Central memory CD8-positive, alpha-beta T cell (primary cell): ENCODE results near the gene ZFP14.
"Not testable (repeated sequence)": the region's sequence is repeated elsewhere in the genome, so short reads cannot be mapped to it uniquely, and the experiment has no call there.

Source experiments
- ATAC-seq: fragments of 150-1000 bp; cut with Tn5 transposase; replicated peaks from 2 replicates; pipeline ENCODE4 v1.10.0; 2022; ENCODE audit warnings: mild to moderate bottlenecking, moderate FRiP score, moderate number of reproducible peaks; ENCODE audit not compliant: poor library complexity, severe bottlenecking; ENCODE audit errors: extremely low read depth
- DNase-seq, 2 donors: peaks; one replicate each; pipeline ENCODE4 v3.0.0; 2021; ENCODE audit warnings: low spot score in 2 of 2
- H3K27ac Mint-ChIP-seq: one replicate; pipeline ENCODE4 v1.8.0; 2022; ENCODE audit warnings: low read depth, mild to moderate bottlenecking, moderate library complexity, mixed read lengths
- H3K27me3 Mint-ChIP-seq: one replicate; pipeline ENCODE4 v1.8.0; 2022; ENCODE audit warnings: mixed read lengths
- H3K36me3 Mint-ChIP-seq: one replicate; pipeline ENCODE4 v1.8.0; 2022; ENCODE audit warnings: mild to moderate bottlenecking, moderate library complexity, mixed read lengths; ENCODE audit not compliant: insufficient read depth
- H3K4me1 Mint-ChIP-seq: one replicate; pipeline ENCODE4 v1.8.0; 2022; ENCODE audit warnings: mixed read lengths
- H3K4me3 Mint-ChIP-seq: one replicate; pipeline ENCODE4 v1.8.0; 2022; ENCODE audit warnings: mild to moderate bottlenecking, moderate library complexity, mixed read lengths
- H3K9me3 Mint-ChIP-seq: one replicate; pipeline ENCODE4 v1.8.0; 2022; ENCODE audit warnings: mixed read lengths

ZFP14 gene

GRCh38 chr19:36314053-36314452 is 64.9 kb downstream of the ZFP14 start:
- ATAC-seq, H3K36me3 Mint-ChIP-seq, DNase-seq, H3K4me3 Mint-ChIP-seq, H3K4me1 Mint-ChIP-seq, H3K27me3 Mint-ChIP-seq, H3K27ac Mint-ChIP-seq, H3K9me3 Mint-ChIP-seq: not testable (repeated sequence)

DNA sequence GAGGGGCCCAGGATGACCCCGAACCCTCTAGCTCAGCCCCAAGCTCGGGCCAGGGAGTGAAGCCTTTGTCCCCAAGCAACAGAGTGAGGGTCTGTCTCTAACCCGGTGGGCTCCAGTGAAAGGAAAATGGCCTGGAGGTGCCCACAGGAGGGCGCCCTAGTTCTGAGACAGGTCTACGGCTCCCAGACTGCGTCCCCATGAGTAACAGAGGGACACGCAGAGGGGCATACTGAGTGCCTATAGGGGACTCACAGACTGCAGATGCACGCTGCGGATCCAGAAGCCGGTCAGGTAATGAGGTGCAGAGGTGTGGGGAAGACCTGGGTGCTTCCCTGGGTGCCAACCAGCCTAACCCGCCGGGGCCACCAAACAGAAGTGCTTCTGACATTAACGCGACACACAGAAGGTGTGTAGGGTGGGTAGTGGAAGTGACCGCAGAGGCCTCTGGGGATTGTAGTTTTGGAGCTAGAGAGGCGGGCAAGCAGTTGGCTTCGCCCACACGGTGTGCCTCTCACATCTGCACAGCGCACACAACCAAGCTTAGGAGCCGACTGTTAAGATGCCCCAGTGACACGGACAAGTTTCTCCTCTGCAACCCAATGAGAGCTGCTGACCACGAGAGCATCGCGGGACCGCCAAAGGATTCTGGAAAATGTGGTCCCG is 67.8 kb downstream of the ZFP14 start:
- H3K36me3 Mint-ChIP-seq, H3K4me3 Mint-ChIP-seq, H3K27me3 Mint-ChIP-seq, DNase-seq, H3K9me3 Mint-ChIP-seq, H3K27ac Mint-ChIP-seq, H3K4me1 Mint-ChIP-seq, ATAC-seq: not testable (repeated sequence)

DNA sequence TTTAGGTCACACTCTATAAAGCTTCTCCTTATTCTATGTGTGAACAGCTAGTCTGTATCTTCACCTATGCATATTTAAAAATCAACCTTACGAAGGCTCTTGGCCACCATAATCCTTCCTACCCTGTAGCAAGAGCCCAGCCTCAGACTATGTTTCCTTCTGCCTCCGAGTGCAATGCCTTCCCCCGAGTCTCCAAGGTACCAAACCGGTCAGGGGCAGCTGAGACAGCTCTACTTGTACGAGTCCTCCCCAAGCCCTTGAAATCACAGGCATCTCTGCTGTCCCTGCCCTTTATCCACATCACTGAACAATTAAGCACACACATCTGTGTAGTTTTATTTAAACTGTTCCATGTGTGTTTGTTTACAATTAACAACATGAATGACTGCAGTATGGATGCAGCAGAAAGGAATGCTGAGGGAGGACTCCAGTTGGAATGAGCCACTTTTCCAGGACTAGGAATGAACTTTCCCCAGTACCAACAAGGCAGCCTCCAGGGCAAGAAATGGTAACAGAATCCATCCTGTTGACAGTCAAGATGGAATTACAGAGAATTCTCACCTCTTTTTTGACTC is 68.5 kb downstream of the ZFP14 start:
- DNase-seq, H3K27me3 Mint-ChIP-seq, ATAC-seq, H3K36me3 Mint-ChIP-seq, H3K4me1 Mint-ChIP-seq, H3K4me3 Mint-ChIP-seq, H3K27ac Mint-ChIP-seq, H3K9me3 Mint-ChIP-seq: not testable (repeated sequence)

GRCh38 chr19:36309759-36310158 is 69.2 kb downstream of the ZFP14 start:
- H3K36me3 Mint-ChIP-seq, ATAC-seq, H3K27ac Mint-ChIP-seq, H3K4me1 Mint-ChIP-seq, H3K4me3 Mint-ChIP-seq, H3K27me3 Mint-ChIP-seq, DNase-seq, H3K9me3 Mint-ChIP-seq: not testable (repeated sequence)

- not testable (repeated sequence) for H3K27me3 Mint-ChIP-seq, ATAC-seq, H3K4me1 Mint-ChIP-seq, H3K27ac Mint-ChIP-seq, H3K36me3 Mint-ChIP-seq, H3K4me3 Mint-ChIP-seq, DNase-seq, H3K9me3 Mint-ChIP-seq
These were observed 69.7 kb downstream of the ZFP14 start for GRCh38 chr19:36309309-36309708.

DNA sequence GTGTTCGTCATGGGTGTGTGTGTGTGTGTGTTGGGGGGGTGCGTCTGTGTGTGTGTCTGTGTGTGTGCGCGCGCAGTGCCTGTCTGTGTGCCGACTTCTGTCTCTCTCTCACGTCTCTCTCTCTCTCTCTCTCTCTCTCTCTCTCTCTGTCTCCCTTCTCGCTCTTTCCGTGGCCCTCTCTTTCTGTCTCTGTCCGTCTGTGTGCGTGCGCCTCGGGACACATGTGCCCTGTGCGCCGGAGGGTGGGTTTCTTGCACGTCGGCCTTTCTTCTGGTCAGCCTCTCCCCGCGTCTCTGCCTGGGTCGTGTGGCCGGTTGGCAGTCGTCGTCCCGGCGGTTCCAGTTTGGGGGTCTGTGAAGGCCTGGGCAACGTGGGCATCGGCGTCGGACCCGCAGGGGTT is 86.7 kb downstream of the ZFP14 start:
- ATAC-seq, H3K4me3 Mint-ChIP-seq, H3K27me3 Mint-ChIP-seq, H3K36me3 Mint-ChIP-seq, H3K9me3 Mint-ChIP-seq, H3K4me1 Mint-ChIP-seq, DNase-seq, H3K27ac Mint-ChIP-seq: not testable (repeated sequence)
